CD4-positive, CD25-positive, alpha-beta regulatory T cell (primary cell): ENCODE results near the gene CDC45. TPM values are rescaled to one million over a fixed set of nuclear protein-coding genes. Genes with fewer than 3 reads are reported as not detected.

Experiments
- ATAC-seq, 2 donors: fragments of 150-1000 bp; cut with Tn5 transposase; one replicate each; pipeline ENCODE4 v1.10.0; 2021; ENCODE audit warnings: low read depth in 2 of 2, moderate number of reproducible peaks in 2 of 2, moderate library complexity in 1 of 2
- DNase-seq, 3 donors: peaks; one replicate each; pipeline versions ENCODE4 v3.0.0 to v3.0.0-alpha.2; 2012 to 2022; ENCODE audit warnings: mixed read lengths in 1 of 3
- H3K27ac ChIP-seq: one replicate; pipeline ENCODE4 v1.7.0; 2013; ENCODE audit warnings: mild to moderate bottlenecking, low read length; ENCODE audit not compliant: insufficient read depth, poor library complexity, severe bottlenecking
- H3K27me3 ChIP-seq: one replicate; pipeline ENCODE4 v1.7.0; 2013; ENCODE audit warnings: low read length; ENCODE audit not compliant: control insufficient read depth, insufficient read depth
- H3K36me3 ChIP-seq: one replicate; pipeline ENCODE4 v1.7.0; 2013; ENCODE audit warnings: mild to moderate bottlenecking, low read length, moderate library complexity; ENCODE audit not compliant: control insufficient read depth, insufficient read depth
- H3K4me1 ChIP-seq: 2 replicates; pipeline ENCODE4 v1.7.0; 2013; ENCODE audit warnings: mild to moderate bottlenecking, low read length; ENCODE audit not compliant: insufficient read depth, control insufficient read depth, poor library complexity, severe bottlenecking
- H3K4me3 ChIP-seq: one replicate; pipeline ENCODE4 v1.7.0; 2013; ENCODE audit warnings: low read depth, mild to moderate bottlenecking, low read length, moderate library complexity
- H3K9me3 ChIP-seq, 2 experiments: 1 replicate in 1 of 2; 2 replicates in 1 of 2; pipeline ENCODE4 v1.7.0; 2013; ENCODE audit warnings: low read length in 2 of 2, mild to moderate bottlenecking in 1 of 2, moderate library complexity in 1 of 2; ENCODE audit not compliant: control insufficient read depth in 2 of 2
- H3K27ac Mint-ChIP-seq, 3 donors: one replicate each; pipeline ENCODE4 v1.8.0; 2020 to 2022; ENCODE audit warnings: mild to moderate bottlenecking in 3 of 3, mixed read lengths in 3 of 3, moderate library complexity in 2 of 3
- H3K27me3 Mint-ChIP-seq: one replicate; pipeline ENCODE4 v1.8.0; 2022; ENCODE audit warnings: mild to moderate bottlenecking, mixed read lengths
- H3K36me3 Mint-ChIP-seq: one replicate; pipeline ENCODE4 v1.8.0; 2020; ENCODE audit warnings: mixed read lengths
- H3K4me1 Mint-ChIP-seq, 4 donors: one replicate each; pipeline ENCODE4 v1.8.0; 2020 to 2022; ENCODE audit warnings: mixed read lengths in 4 of 4, mild to moderate bottlenecking in 1 of 4
- H3K4me3 Mint-ChIP-seq, 4 donors: one replicate each; pipeline ENCODE4 v1.8.0; 2020 to 2022; ENCODE audit warnings: mild to moderate bottlenecking in 4 of 4, mixed read lengths in 4 of 4, moderate library complexity in 3 of 4
- H3K9me3 Mint-ChIP-seq, 7 donors: one replicate each; pipeline ENCODE4 v1.8.0; 2020 to 2022; ENCODE audit warnings: mixed read lengths in 7 of 7, mild to moderate bottlenecking in 3 of 7, moderate library complexity in 2 of 7
- polyA plus RNA-seq, 4 donors: library from polyadenylated mRNA; unstranded; fragments of 300-500 nt; fragmentation: Illumina TruSeq; gene quantifications; one replicate each; pipeline ENCODE4 v1.2.3, GENCODE V29; 2021
- total RNA-seq: library from RNA; stranded (reverse); gene quantifications from one replicate; pipeline ENCODE4 v1.2.3, GENCODE V29; 2022

Gene CDC45
- total and polyA plus RNA-seq, 5 donors from 2014 or later = 0.56 to 3.4 (median 2.5) TPM

DNA sequence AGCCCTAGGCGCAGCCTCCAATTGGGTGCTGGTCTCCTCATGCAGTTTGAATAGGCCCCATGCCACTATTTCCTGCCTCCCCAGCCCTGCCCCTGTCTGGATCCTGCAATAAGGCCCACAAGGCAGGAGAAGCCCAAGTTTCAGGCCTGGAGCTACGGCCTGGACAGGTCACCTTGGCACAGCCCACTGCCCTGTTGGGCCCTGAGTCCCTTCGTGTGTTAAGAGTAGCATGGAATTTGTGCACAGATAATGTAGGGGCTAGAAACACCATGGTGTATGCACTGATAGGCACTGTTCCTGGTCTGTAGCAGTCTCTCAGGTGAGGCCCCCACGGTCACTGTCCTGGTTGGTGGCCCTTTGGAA, 20.1 kb downstream of the CDC45 start:
- H3K4me3 Mint-ChIP-seq = no peak overlapping the region
- Histone ChIP-seq H3K27ac (no peak overlapping the region), H3K27me3 (no peaks in the 10 kb centered on the region), H3K4me3 (no peak overlapping the region), H3K4me1 (peaks cover 12% of the 10 kb centered on the region), H3K9me3 (no peaks in the 10 kb centered on the region), H3K36me3 (no peaks in the 10 kb centered on the region)
- H3K27ac Mint-ChIP-seq = peak overlapping the region in 2 of 3 donors; percentile 14 to 25
- DNase-seq (no peak), ATAC-seq (no peak)
- peaks cover 4 to 15% (median 12%) of the 10 kb centered on the region in 4 donors for H3K4me1 Mint-ChIP-seq
- no peaks in the 10 kb centered on the region for H3K27me3 Mint-ChIP-seq
- no peaks in the 10 kb centered on the region for H3K36me3 Mint-ChIP-seq
- no peaks in the 10 kb centered on the region for H3K9me3 Mint-ChIP-seq

DNA sequence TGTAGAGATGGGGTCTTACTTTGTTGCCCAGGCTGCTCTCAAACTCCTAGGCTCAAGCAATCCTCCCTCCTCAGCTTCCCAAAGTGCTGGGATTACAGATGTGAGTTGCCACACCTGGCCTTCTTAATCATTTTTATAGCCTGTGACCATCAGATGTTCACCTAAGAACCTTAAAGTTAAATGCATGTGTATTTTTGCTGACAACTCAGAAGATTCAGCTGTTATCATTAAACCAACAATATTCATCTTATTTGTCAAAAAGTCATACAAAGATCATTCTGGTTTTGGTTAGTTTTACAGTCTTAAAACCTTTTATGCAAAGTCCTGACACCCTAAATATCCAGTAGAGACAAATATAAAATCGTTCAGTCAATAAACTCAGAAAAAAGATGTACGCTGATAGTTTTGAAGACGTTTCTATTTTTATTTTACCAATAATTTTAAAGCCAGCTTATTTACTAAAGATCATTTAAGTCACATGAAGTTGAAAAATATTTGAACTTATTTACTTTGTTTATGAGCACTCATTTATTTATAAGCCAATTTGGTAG, 22.3 kb downstream of the CDC45 start:
- Histone ChIP-seq H3K27me3 (no peaks in the 10 kb centered on the region), H3K27ac (no peak overlapping the region), H3K4me1 (peaks cover 11% of the 10 kb centered on the region), H3K36me3 (no peaks in the 10 kb centered on the region), H3K9me3 (no peaks in the 10 kb centered on the region), H3K4me3 (no peak overlapping the region)
- H3K36me3 Mint-ChIP-seq = no peaks in the 10 kb centered on the region
- H3K4me3 Mint-ChIP-seq = no peak overlapping the region
- no peak for ATAC-seq
- no peaks in the 10 kb centered on the region for H3K27me3 Mint-ChIP-seq
- peaks cover 0 to 2% (median 0%) of the 10 kb centered on the region in 7 donors for H3K9me3 Mint-ChIP-seq
- DNase-seq = no peak
- no peak overlapping the region for H3K27ac Mint-ChIP-seq
- H3K4me1 Mint-ChIP-seq = peaks cover 0 to 18% (median 7%) of the 10 kb centered on the region in 4 donors

DNA sequence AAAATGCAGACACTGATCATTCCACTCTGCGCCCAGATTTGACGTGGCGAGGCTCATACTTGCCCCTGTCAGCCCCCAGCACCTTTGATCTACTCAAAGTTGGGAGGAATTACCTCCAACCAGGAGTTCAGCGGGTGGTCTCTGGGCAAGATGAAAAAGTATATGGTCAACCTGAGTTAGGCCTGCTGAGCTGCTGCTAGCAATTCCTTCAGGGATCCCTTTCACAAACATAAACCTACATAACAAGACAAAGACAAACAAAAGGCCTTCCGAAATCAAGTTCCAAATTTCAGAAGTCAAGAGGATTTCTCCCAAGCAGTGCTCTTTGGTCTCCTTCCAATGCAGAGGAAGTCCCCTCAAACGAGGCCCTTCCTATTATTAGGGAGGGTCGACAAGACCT, 23.6 kb downstream of the CDC45 start:
- Mint-ChIP-seq H3K9me3 (peaks cover 0 to 2% (median 0%) of the 10 kb centered on the region in 7 donors), H3K4me1 (peaks cover 0 to 19% (median 7%) of the 10 kb centered on the region in 4 donors), H3K27ac (no peak overlapping the region), H3K27me3 (no peaks in the 10 kb centered on the region), H3K36me3 (no peaks in the 10 kb centered on the region), H3K4me3 (no peak overlapping the region)
- H3K36me3 ChIP-seq = no peaks in the 10 kb centered on the region
- DNase-seq (no peak), ATAC-seq (no peak)
- H3K9me3 ChIP-seq = no peaks in the 10 kb centered on the region
- no peak overlapping the region for H3K4me3 ChIP-seq
- no peak overlapping the region for H3K27ac ChIP-seq
- peaks cover 11% of the 10 kb centered on the region for H3K4me1 ChIP-seq
- no peaks in the 10 kb centered on the region for H3K27me3 ChIP-seq

DNA sequence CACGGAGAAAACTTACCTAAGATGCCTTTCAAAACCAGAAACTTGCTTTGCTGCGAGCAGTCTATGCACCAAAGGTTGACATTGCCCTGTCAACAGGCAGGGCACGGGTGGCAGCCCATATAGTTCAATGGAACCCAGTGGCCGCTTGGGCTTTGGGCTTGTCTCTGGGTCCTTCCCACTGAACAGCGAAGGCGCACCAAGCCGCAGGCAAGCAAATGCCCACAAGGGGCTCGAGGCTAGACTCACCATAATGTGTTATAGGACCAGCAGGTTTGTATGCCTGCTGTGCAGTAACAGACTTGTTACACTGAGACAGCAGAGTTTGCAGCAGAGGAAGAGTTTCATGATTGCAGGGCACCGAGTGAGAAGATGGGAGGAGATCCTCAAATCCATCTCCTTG, 24.1 kb downstream of the CDC45 start:
- peaks cover 0 to 2% (median 0%) of the 10 kb centered on the region in 7 donors for H3K9me3 Mint-ChIP-seq
- H3K27ac Mint-ChIP-seq = peak overlapping the region in 1 of 3 donors; percentile 62
- peaks cover 11% of the 10 kb centered on the region for H3K4me1 ChIP-seq
- peaks cover 0 to 19% (median 7%) of the 10 kb centered on the region in 4 donors for H3K4me1 Mint-ChIP-seq
- H3K27ac ChIP-seq = no peak overlapping the region
- no peak overlapping the region for H3K4me3 ChIP-seq
- no peak overlapping the region for H3K4me3 Mint-ChIP-seq
- H3K36me3 Mint-ChIP-seq = no peaks in the 10 kb centered on the region
- no peaks in the 10 kb centered on the region for H3K9me3 ChIP-seq
- H3K27me3 ChIP-seq = no peaks in the 10 kb centered on the region
- no peak for ATAC-seq
- no peaks in the 10 kb centered on the region for H3K27me3 Mint-ChIP-seq
- DNase-seq = no peak
- H3K36me3 ChIP-seq = no peaks in the 10 kb centered on the region

DNA sequence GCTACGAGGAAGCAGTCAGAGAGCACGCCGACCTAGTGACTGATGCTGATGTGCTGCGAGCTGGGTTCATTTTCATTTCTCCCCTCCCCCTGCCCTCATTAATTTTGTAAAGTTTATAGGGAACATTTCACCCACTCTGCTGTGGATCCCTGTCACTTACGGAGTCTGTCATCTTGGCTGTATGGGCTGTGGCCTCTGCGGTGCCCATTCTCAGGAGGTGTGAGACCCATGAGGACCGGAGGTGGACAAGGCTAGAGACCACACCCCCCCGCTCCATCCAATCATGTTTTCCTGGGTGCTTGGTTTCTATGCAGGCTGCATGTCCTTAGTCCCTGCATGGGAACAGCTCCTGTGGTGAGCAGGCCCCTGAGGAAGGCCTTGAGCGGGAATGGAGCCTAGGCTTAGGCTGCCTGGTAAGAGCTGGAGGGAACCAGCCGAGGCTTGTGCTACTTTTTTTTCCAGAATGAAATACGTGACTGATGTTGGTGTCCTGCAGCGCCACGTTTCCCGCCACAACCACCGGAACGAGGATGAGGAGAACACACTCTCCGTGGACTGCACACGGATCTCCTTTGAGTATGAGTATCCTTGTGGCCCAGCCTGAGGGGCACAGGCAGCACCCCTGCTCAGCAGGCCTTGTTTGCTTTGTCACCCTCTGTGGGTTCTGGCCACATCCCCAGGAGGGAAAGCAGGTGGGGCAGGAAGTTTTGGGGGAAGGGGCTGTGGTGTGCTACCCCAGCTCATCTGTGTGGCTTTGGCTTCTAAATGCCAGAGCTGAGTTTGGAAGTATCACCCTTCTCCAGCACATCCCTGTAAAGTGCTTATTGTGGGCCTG, 25.4 kb downstream of the CDC45 start:
- H3K36me3 Mint-ChIP-seq = no peaks in the 10 kb centered on the region
- H3K9me3 Mint-ChIP-seq = peaks cover 0 to 2% (median 0%) of the 10 kb centered on the region in 7 donors
- H3K4me3 Mint-ChIP-seq = peak overlapping the region in 1 of 4 donors; percentile 48
- no peak overlapping the region for H3K4me3 ChIP-seq
- no peaks in the 10 kb centered on the region for H3K27me3 Mint-ChIP-seq
- H3K27ac Mint-ChIP-seq = peak overlapping the region in 2 of 3 donors; percentile 4 to 42
- ATAC-seq (no peak), DNase-seq (peak in 1 of 3 donors; percentile 55)
- no peaks in the 10 kb centered on the region for H3K27me3 ChIP-seq
- H3K4me1 Mint-ChIP-seq = peaks cover 0 to 19% (median 6%) of the 10 kb centered on the region in 4 donors
- H3K36me3 ChIP-seq = no peaks in the 10 kb centered on the region
- peaks cover 11% of the 10 kb centered on the region for H3K4me1 ChIP-seq
- H3K9me3 ChIP-seq = no peaks in the 10 kb centered on the region
- no peak overlapping the region for H3K27ac ChIP-seq

DNA sequence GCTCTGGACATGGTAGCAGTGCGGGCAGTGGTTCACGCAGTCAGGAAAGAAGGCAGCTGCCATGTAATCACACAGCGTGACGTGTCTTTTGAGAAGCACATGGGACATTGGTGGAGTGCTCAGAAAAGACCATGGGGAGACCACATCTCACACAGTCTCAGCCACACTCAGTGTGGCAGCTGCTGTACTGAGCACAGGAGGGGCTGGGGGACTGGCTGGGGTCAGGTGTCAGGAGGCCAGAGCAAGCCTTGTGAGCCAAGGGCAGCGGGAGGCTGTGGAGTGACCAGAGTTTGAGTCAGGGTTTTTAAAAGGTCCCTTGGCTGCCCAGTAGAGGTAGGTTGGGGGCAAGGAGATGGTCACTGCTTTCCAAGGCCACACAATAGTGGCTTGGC, 26.0 kb downstream of the CDC45 start:
- peak overlapping the region in 2 of 3 donors; percentile 4 to 42 for H3K27ac Mint-ChIP-seq
- H3K27ac ChIP-seq = no peak overlapping the region
- peaks cover 0 to 19% (median 6%) of the 10 kb centered on the region in 4 donors for H3K4me1 Mint-ChIP-seq
- ATAC-seq = no peak
- no peak overlapping the region for H3K4me3 ChIP-seq
- peaks cover 0 to 2% (median 0%) of the 10 kb centered on the region in 7 donors for H3K9me3 Mint-ChIP-seq
- H3K27me3 ChIP-seq = no peaks in the 10 kb centered on the region
- no peaks in the 10 kb centered on the region for H3K36me3 ChIP-seq
- no peaks in the 10 kb centered on the region for H3K27me3 Mint-ChIP-seq
- no peaks in the 10 kb centered on the region for H3K36me3 Mint-ChIP-seq
- DNase-seq = no peak
- H3K4me1 ChIP-seq = peaks cover 11% of the 10 kb centered on the region
- H3K9me3 ChIP-seq = no peaks in the 10 kb centered on the region
- H3K4me3 Mint-ChIP-seq = no peak overlapping the region

DNA sequence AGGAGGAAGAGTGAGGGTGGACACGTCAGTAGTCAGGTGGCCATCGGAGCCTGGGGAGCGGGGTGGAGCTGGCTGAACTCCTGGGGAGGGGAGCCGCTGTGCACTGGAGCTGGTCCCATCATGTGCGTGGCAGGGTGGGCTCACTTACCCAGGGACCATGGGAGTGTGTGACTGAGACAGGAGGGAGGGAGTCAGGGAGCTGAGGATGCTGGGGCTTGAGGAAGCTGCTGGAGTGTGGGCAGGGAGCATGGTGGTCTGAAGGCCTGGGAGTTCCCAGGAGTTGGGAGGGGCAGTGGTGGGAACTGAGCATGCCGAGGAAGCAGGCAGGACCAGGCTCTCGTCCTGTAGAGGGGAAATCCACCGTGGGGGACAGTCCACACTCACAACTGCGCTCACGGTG, 26.5 kb downstream of the CDC45 start:
- Mint-ChIP-seq H3K27me3 (no peaks in the 10 kb centered on the region), H3K4me3 (peak overlapping the region in 1 of 4 donors; percentile 45), H3K9me3 (peaks cover 0 to 2% (median 0%) of the 10 kb centered on the region in 7 donors), H3K4me1 (peaks cover 0 to 19% (median 6%) of the 10 kb centered on the region in 4 donors), H3K36me3 (no peaks in the 10 kb centered on the region), H3K27ac (peak overlapping the region in 2 of 3 donors; percentile 4 to 42)
- DNase-seq (no peak), ATAC-seq (no peak)
- no peak overlapping the region for H3K4me3 ChIP-seq
- H3K27ac ChIP-seq = no peak overlapping the region
- H3K27me3 ChIP-seq = no peaks in the 10 kb centered on the region
- H3K36me3 ChIP-seq = no peaks in the 10 kb centered on the region
- H3K4me1 ChIP-seq = peaks cover 11% of the 10 kb centered on the region
- H3K9me3 ChIP-seq = no peaks in the 10 kb centered on the region
